Neural progenitor cell (in vitro differentiated cells): Measurements from ENCODE around the gene NADSYN1.

Experiments used
- CTCF ChIP-seq: fragments of 200-600 bp; sonication (generic); IDR thresholded peaks from 2 replicates; pipeline ENCODE4 v1.5.1; 2017; ENCODE audit warnings: antibody characterized with exemption, mild to moderate bottlenecking
- EZH2 ChIP-seq: fragments of 200-600 bp; sonication (generic); IDR thresholded peaks from 2 replicates; pipeline ENCODE4 v1.6.1; 2017; ENCODE audit warnings: antibody characterized with exemption, mild to moderate bottlenecking, moderate library complexity
- EZH2phosphoT487 ChIP-seq: fragments of 200-600 bp; sonication (generic); IDR thresholded peaks from 2 replicates; pipeline ENCODE4 v1.6.1; 2017; ENCODE audit warnings: antibody characterized with exemption

- TF ChIP-seq EZH2 (no peak), CTCF (no peak), EZH2phosphoT487 (no peak)
Observed at GRCh38 chr11:71530602-71531001, 77.6 kb downstream of the NADSYN1 start.
